ENCODE measurements around the gene CALM3.

CALM3 gene

GRCh38 chr19:46637224-46637623 lies 36.1 kb downstream of the CALM3 start:
- TF ChIP-seq, protein P1, sequence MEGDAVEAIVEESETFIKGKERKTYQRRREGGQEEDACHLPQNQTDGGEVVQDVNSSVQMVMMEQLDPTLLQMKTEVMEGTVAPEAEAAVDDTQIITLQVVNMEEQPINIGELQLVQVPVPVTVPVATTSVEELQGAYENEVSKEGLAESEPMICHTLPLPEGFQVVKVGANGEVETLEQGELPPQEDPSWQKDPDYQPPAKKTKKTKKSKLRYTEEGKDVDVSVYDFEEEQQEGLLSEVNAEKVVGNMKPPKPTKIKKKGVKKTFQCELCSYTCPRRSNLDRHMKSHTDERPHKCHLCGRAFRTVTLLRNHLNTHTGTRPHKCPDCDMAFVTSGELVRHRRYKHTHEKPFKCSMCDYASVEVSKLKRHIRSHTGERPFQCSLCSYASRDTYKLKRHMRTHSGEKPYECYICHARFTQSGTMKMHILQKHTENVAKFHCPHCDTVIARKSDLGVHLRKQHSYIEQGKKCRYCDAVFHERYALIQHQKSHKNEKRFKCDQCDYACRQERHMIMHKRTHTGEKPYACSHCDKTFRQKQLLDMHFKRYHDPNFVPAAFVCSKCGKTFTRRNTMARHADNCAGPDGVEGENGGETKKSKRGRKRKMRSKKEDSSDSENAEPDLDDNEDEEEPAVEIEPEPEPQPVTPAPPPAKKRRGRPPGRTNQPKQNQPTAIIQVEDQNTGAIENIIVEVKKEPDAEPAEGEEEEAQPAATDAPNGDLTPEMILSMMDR (IDR thresholded peaks at IDR 0.05), result no peak

DNA sequence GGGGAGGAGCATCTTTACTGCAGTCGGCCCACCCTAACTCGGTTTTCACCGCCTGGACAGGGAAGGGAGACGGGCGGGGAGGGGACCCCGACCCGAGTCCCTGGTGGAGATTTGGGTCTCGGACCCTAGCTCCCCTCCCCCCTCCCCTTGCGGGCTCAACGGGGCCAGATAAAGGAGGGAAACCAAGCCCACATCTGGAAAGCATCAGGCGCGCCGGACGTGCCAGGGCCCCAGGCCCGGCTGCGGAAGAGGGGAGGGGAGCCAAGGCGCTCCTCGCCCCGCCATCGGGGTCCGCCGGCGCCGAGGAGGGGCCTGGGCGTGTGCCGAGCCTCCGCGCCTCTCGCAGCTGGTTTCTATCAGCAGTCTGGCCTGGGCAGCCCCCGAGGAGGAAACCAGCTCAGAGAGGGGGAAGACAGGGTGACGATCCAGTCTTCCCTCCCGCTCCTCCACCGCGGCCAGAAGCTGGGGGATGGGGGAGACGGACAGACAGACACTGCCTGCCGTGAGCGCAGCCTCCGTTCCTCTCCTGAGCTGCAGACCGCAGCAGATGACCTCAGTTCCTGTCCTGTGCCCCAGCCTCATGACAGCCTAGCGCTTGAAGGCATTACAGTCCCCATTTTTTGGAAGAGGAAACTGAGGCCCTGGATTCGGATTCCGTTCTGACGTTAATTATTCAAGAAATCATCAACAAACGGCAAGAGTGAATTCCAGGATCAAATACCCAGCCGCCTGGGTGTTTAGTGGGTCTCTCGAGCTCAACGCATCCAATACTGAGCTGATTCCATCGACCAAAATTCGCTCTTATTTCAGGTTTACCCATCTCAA lies 38.4 kb downstream of the CALM3 start:
- TF ChIP-seq, protein P1 (IDR thresholded peaks at IDR 0.05), result no peak

- TF ChIP-seq, protein P1 (IDR thresholded peaks at IDR 0.05), result no peak
These were observed 39.5 kb downstream of the CALM3 start for GRCh38 chr19:46640656-46641055.

DNA sequence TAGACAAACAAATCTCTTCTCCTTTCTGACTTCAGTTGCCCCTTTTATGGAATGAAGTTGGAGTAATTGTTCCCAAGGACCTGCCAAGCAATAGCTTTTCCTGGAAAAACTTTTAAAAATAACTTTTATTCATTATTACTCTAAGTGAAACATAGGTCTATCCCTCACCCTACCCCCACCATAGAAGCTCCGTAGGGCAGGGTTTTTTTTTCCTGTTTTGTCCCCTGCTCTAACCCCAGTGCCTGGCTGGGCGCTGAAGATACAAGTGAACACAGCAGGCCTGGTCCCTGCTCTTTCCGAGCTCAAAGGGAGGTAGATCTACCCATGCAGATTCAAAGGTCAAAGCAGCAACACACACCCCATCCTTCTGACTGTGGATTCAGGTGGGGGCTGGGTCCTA lies 43.6 kb downstream of the CALM3 start:
- TF ChIP-seq, protein P1 (IDR thresholded peaks at IDR 0.05), result no peak

DNA sequence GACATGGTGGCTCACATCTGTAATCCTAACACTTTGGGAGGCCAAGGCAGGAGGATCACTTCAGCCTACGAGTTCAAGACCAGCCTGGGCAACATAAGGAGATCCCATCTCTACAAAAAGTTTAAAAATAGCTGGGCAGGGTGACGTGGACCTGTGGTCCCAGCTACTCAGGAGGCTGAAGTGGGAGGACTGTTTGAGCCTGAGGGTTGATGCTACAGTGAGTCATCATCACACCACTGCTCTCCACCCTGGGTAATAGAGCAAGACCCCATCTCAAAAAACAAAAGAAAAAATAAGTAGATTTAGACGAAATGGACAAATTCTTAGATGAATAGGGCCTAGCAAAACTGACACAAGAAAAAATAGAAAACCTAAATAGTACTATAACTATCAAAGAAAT lies 45.3 kb downstream of the CALM3 start:
- TF ChIP-seq, protein P1 (IDR thresholded peaks at IDR 0.05), result no peak

- TF ChIP-seq, protein P1 (IDR thresholded peaks at IDR 0.05), result no peak
These were observed 47.2 kb downstream of the CALM3 start for GRCh38 chr19:46648060-46648960.

DNA sequence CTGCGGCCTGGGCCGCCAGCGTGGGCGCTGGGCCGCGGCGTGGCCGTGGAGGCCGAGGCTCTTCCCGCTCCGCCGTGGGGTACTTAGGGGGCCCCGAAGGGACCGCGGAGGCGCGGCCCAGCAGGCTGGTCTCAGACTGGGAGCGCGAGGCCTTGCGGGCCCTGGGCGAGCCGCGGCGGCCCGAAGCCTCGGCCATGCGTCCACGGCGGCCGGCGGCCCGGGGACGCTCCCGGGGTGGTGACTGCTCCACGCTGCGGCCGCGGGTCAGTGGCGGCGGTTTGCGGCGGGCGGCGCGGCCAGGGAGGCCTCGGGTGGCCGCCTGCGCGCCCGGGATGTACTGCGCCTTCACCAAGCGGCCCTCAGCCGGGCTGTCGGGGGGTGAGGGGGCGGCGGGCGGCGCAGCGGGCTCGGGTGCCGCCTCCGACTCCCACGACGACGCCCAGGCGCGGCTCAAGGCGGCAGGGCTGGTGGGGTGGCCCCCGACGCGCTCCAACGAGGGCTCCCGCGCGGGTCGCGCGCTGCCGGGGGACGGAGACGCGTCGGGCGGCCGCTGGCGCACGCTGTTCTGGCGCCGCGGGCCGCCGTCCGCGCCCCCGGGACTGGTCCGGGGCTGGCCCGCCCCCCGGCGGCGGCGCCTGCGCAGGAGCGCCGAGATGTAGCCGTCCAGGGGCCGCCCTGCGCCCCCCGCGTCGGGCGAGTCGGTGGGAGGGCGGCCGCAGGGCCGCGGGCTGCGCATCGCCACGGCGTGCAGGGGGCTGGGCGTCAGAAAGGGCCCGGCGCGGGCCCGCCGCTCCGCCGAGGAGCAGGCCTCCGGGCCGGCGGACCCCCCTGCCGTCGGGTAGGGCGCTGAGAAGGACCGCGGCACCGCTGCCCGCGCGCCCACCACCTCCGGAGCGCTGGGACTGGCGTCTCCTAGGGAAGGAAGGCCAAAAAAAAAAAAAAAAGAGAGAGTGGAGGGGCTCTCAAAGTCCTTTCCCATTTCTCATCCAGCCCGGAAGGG lies 48.1 kb downstream of the CALM3 start:
- TF ChIP-seq, protein P1 (IDR thresholded peaks at IDR 0.05), result no peak

Data from LNCAP (cell line).